Measurements from ENCODE around the gene ZNF710.
"Not testable (repeated sequence)": the region's sequence is repeated elsewhere in the genome, so short reads cannot be mapped to it uniquely, and the experiment has no call there.

ZNF710 gene

DNA sequence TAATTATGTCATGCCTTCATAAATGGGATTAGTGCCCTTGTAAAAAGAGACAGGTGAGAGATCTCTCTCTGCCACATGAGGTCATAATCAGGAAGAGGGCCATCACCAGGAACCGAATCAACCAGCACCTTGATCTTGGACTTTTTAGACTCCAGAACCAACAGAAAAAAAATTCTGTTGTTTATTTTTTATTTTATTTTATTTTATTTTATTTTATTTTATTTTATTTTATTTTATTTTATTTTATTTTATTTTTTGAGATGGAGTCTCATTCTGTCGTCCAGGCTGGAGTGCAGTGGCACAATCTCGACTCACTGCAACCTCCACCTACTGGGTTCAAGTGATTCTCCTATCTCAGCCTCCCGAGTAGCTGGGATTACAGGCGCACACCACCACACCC is 106.9 kb downstream of the ZNF710 start:
- FAIRE-seq = not testable (repeated sequence)

- FAIRE-seq = not testable (repeated sequence)
These were observed 108.1 kb downstream of the ZNF710 start for GRCh38 chr15:90109163-90109751.

DNA sequence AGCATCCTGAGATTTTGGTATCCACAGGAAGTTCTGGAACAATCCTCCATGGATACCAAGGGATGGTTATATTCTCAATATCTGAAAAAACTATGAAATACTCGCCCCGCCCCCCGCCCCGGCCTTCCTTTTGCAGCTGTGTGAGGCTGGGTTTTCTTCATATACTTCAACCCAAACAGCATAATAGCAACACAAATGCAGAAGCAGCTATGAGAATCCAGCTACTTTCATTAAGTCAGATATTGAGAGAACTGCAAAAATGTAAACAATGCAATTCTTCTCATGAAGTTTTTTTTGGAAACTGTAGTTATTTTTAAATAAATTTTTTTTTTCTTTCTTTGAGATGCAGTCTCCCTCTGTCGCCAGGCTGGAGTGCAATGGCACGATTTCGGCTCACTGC is 112.0 kb downstream of the ZNF710 start:
- FAIRE-seq = no peak

GRCh38 chr15:90114451-90114901 is 113.4 kb downstream of the ZNF710 start:
- FAIRE-seq = no peak

- no peak for FAIRE-seq
These were observed 114.7 kb downstream of the ZNF710 start for GRCh38 chr15:90115783-90116182.

DNA sequence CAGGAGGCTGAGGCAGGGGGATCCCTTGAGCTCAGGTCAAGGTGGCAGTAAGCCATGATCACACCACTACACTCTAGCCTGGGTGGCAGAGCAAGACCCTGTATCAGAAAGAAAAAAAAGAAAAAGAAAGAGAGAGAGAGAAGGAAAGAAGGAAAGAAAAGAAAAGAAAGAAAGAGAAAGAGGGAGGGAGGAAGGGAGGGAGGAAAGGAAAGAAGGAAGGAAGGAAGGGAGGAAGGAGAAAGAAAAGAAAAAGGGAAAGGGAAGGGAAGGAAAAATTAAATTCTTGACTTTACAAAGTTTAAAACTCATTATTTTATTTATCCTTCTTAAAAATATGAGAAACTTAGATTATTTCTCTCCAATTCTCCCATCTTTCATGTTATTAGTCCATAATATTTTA is 118.2 kb downstream of the ZNF710 start:
- FAIRE-seq = no peak

DNA sequence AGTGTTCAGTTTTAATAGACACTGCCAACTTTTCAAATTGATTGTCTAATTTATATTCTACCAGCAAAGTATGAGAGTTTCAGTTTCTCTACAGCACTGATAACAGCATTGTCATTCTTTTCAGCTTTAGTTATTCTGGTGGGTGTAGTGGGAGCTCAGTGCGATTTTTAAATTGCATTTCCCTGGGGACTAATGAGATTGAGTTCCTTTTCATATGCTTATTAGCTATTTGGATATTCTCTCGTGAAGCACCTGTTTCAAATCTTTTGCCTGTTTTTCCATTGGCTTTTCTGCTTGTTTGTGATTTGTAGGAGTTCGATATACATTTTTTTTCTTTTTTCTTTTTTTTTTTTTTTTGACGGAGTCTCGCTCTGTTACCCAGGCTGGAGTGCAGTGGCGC is 120.0 kb downstream of the ZNF710 start:
- FAIRE-seq = no peak

GRCh38 chr15:90124507-90124906 is 123.4 kb downstream of the ZNF710 start:
- FAIRE-seq = no peak

DNA sequence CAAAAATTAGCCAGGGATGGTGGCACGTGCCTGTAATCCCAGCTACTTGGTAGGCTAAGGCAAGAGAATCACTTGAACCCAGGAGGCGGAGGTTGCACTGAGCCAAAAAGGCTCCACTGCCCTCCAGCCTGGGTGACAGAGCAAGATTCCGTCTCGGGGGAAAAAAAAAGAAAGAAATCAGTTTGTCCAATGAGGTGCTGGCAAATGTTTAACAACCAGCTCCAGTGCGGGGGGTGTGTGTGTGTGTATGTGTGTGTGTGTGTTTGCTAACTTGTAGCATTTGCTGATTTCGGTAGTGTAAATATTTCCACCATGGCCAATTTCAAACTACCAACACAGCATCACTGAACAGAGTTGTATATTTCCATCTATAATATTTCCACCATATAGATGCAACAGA is 124.9 kb downstream of the ZNF710 start:
- FAIRE-seq = no peak

DNA sequence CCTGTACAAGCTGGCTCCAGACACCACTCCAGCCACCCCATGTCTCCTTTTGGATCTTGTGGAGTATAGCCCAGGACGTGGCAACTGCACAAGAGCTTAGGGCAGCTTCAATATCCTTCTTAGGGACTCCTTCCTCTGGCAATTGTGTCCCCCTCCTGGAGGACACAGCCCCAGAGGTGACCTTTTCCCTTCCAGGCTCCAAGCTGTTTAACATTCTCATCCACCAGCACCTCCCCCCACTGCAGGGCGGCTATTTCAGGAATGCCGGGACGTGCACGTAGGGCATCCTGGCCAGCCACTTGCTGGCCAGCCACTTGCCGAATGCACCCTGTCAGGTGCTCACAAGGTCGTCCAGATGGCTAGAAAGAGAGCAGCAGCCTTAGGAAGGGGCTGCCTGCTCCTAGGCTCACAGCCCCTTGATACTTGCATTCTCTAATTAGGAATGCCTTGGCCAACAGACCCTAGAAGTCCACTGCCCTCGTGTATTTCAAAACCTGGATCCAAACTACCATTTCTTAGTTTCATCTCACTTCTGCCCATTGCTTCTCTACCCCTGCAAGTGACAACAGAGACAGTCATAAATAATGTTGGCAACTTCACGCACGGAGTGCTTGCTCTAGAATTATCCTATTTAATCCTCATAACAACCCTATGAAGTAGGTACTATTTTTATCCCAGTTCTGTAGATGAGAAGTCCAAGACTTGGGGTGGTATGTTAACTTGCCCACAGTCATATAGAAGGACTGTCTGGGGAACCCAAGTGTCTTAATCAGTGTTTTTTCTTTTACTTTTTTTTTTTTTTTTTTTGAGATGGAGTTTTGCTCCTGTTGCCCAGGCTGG is 125.7 kb downstream of the ZNF710 start:
- no peak for FAIRE-seq

GRCh38 chr15:90130291-90130690 is 129.2 kb downstream of the ZNF710 start:
- FAIRE-seq = no peak

All from endometrium (tissue), 2 donors.